ENCODE results near the gene C1QC. TPM values are rescaled to one million over a fixed set of nuclear protein-coding genes. Genes with fewer than 3 reads are reported as not detected.
"Not testable (repeated sequence)": the region's sequence is repeated elsewhere in the genome, so short reads cannot be mapped to it uniquely, and the experiment has no call there.

The C1QC gene
- total RNA-seq, 2 donors from 2014 or later: 124 to 414 TPM

GRCh38 chr1:22641247-22641646, 2.2 kb upstream of the C1QC start:
- intact Hi-C loops (cut with DNase I): loop anchor here (2.0 to 10.0 kb wide), 4 partner anchors 116 to 526 kb away; no protein-coding TSS in a partner anchor
- DNase-seq (ENCODE audit: low spot score): no peak

GRCh38 chr1:22641906-22642636, 1.4 kb upstream of the C1QC start:
- DNase-seq (ENCODE audit: low spot score): peak; percentile 96
- intact Hi-C loops (cut with DNase I): loop anchor here (2.0 to 10.0 kb wide), 4 partner anchors 117 to 527 kb away; no protein-coding TSS in a partner anchor

GRCh38 chr1:22643928-22644327, 495 bp downstream of the C1QC start:
- no peak for DNase-seq (ENCODE audit: low spot score)
- intact Hi-C loops (cut with DNase I): loop anchor here (5.0 to 10.0 kb wide), 3 partner anchors 119 to 529 kb away; no protein-coding TSS in a partner anchor

- DNase-seq (ENCODE audit: low spot score): peak; percentile 85
- intact Hi-C loops (cut with DNase I): loop anchor here (10.0 kb wide), 2 partner anchors 121 to 531 kb away; no protein-coding TSS in a partner anchor
Observed at GRCh38 chr1:22645931-22646330, 2.5 kb downstream of the C1QC start.

DNA sequence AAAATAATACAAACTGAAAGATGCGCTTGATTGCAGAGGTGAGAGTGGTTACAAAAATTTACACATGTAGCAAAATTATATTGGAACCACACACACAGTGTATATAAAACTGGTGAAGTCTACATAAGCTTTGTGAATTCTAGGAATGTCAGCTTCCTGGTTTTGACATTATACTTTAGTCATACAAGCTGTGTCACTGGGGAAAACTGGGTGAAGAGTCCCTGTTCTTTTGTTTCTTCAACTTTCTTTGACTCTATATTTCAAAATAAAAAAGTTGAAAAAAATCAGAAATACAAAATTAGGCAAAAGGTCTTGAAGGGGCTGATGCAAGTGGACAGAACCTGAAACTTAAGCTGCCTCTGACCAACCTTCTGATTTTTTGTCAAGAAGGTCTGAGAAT, 3.0 kb downstream of the C1QC start:
- intact Hi-C loops (cut with DNase I): loop anchor here (10.0 kb wide), 2 partner anchors 122 to 532 kb away; no protein-coding TSS in a partner anchor
- no peak for DNase-seq (ENCODE audit: low spot score)

DNA sequence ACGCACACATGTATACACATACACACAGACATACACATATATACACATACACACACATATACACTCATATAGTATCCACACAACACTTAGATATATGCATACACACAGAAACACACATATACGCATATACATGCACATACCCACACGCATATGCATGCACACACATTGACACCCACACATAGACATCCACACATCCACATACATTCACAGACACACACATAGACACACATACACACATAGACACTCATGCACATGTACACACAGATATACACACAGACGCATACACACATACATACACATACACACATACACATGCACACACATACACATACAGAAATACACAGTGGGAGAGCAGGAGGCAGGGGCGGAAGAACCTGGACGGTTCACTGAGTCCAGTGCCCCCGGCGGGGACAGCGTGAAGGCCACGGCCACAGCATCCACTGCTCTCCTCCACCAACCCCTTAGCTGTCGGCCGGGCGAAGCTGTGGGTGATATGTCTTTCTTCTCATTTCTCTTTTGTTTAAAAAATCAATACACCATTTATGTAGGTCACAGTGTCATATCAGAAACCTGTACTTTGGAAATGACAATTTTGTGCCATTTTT, 6.8 kb downstream of the C1QC start:
- no peak for DNase-seq (ENCODE audit: low spot score)
- intact Hi-C loops (cut with DNase I): no loop called here

- no peak for DNase-seq (ENCODE audit: low spot score)
- intact Hi-C loops (cut with DNase I): no loop called here
Observed at GRCh38 chr1:22651941-22652856, 8.8 kb downstream of the C1QC start.

- peak; percentile 89 for DNase-seq (ENCODE audit: low spot score)
- intact Hi-C loops (cut with DNase I): no loop called here
Observed at GRCh38 chr1:22652881-22653316, 9.5 kb downstream of the C1QC start, which contains the start of gene C1QB. Gene C1QB, plus strand, starts transcription at chr1:22653236. Its CDS starts 6,227 bp downstream, at chr1:22659463.

DNA sequence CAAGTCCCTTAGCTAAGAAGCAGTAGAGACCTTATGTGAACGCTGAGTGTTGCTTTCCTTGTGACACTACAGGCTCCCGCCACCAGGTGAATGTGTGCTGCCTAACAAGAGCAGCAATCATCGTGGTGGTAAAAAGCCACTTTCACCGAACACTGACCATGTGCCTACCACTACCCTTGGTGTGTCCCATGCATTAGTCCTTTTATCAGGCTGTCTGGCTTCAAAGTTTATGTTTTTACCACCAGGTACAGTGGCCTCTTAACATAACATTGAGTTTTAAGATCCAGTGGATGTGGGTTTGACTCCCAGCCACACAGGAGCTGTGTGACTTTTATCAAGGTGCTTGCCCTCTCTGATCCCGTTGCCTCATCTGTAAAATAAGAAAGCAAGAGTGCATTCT, 11.3 kb downstream of the C1QC start:
- intact Hi-C loops (cut with DNase I): no loop called here
- DNase-seq (ENCODE audit: low spot score): no peak

DNA sequence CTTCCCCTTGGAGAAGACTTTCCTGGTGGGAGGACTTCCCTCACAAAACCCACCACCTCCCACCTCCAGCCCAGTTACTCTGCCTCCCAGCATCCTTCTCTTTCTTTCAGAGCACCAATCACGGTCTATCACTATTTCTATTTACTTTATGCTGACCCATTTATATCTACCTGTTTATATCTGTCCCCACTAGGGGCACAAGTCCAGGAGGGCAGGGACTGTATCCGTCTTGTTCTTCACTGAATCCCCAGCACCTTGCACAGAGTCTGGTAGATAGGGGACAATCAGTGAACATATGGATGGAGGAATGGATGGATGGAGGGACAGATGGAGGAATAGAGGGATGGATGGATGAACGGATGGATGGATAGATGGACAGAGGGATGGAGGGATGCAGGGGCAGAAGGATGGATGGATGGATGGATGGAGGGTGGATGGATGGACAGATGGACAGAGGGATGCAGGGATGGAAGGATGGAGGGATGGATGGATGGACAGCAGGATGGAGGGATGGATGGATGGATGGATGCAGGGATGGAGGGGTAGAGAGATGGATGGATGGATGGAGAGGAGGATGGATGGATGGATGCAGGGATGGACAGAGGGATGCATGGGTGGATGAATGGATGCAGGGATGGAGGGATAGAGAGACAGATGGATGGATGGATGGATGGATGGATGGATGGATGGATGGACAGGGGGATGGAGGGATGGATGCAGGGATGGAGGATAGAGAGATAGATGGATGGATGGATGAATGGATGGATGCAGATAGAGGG, 15.1 kb downstream of the C1QC start:
- intact Hi-C loops (cut with DNase I): no loop called here
- no peak for DNase-seq (ENCODE audit: low spot score)

- intact Hi-C loops (cut with DNase I): no loop called here
- DNase-seq (ENCODE audit: low spot score): no peak
Observed at GRCh38 chr1:22660716-22661241, 17.3 kb downstream of the C1QC start.

- DNase-seq (ENCODE audit: low spot score): no peak
- intact Hi-C loops (cut with DNase I): no loop called here
Observed at GRCh38 chr1:22661880-22662279, 18.4 kb downstream of the C1QC start.

DNA sequence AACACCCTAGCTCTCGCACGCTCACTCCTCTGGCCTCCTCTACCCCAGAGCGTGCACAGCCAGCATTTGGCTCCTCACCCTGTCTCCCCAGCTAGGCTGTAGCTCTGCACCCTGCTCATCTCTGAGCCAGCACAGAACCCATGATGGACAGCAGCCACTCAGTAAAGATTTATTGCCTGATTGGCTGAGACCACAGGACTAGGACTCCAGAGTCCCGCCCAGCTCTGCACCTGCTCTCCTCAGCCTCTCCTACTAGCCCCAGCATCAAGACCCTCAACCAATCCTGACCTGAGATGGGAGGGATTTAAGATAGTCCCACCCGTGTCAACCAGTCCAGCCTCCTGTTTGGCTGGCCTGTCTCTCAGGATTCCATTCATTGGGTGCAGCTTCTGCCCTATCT, 18.9 kb downstream of the C1QC start:
- intact Hi-C loops (cut with DNase I): no loop called here
- DNase-seq (ENCODE audit: low spot score): no peak

GRCh38 chr1:22662986-22663408, 19.6 kb downstream of the C1QC start:
- intact Hi-C loops (cut with DNase I): no loop called here
- no peak for DNase-seq (ENCODE audit: low spot score)

GRCh38 chr1:22665752-22666151, 22.3 kb downstream of the C1QC start:
- no peak for DNase-seq (ENCODE audit: low spot score)

GRCh38 chr1:22666412-22666811, 23.0 kb downstream of the C1QC start:
- no peak for DNase-seq (ENCODE audit: low spot score)
- intact Hi-C loops (cut with DNase I): no loop called here

More at GRCh38 chr1:22665752-22666151, 22.3 kb downstream of the C1QC start:
- intact Hi-C loops (cut with DNase I): no loop called here

DNA sequence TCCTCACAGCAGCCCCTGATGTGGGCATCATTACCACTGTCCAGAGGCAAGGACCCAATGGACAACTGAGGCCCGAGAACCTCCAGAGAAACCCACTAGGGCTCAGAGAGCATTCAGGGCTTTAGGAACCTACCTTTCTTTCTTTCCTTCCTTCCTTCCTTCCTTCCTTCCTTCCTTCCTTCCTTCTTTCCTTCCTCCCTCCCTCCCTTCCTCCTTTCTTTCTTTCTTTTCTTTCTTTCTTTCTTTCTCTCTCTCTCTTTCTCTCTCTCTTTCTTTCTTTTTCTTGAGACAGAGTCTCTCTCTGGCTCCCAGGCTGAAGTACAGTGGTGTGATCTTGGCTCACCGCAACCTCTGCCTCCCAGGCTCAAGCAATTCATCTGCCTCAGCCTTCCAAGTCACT, 25.4 kb downstream of the C1QC start:
- DNase-seq (ENCODE audit: low spot score); intact Hi-C loops (cut with DNase I): not testable (repeated sequence)

DNA sequence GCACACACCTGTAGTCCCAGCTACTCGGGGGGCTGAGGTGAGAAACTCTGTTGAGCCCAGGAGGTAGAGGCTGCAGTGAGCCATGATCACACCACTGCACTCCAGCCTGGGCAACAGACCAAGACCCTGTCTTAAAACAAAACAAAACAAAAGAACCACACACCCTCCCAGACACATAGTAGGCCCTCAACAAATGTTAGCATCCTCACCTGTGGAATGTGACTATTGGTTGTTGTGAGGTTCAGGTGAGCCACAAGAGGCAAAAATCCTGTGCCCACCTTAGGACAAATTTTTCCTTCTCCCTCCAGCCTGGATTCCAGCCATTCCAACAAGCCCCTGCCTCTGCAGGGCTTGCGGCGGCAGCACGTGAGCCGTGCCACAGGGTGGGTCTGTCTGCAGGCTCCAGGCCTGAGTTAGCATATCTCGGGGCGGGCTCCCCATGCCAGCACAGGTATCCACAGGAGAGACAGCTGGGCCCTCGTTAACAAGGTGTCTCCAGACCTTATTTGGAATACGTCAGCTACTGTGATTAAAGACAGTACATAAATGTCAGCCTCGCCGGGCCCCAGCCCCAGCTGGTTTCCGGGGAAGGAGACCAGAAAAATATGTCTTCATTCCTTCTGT, 27.0 kb downstream of the C1QC start:
- intact Hi-C loops (cut with DNase I): no loop called here
- no peak for DNase-seq (ENCODE audit: low spot score)

Data from posterior vena cava (tissue), 2 donors.